A549 (cell line): ENCODE results near the gene GOLGA6L1. TPM values are rescaled to one million over a fixed set of nuclear protein-coding genes. Genes with fewer than 3 reads are reported as not detected.
"Not testable (repeated sequence)": the region's sequence is repeated elsewhere in the genome, so short reads cannot be mapped to it uniquely, and the experiment has no call there.

Source experiments
- ATAC-seq, 2 experiments: fragments of 200-7000 bp in 1 of 2; fragments of >200 bp in 1 of 2; cut with Nextera tagmentation in 1 of 2; cut with Tn5 transposase in 1 of 2; 3 replicates each; pipeline versions ENCODE4 v1.8.0 to v1.9.1; 2018 to 2020; ENCODE audit warnings: mild to moderate bottlenecking in 1 of 2, moderate library complexity in 1 of 2
- CTCF ChIA-PET: fragments of 300-600 bp; sonication (Branson Sonifier 250); formaldehyde crosslinking; extraction: SDS; loops from one replicate; lab custom pipeline; 2021; ENCODE audit warnings: antibody characterized with exemption, inconsistent platforms; lab: Yijun Ruan, JAX
- POLR2A ChIA-PET: fragments of 350-600 bp; formaldehyde crosslinking; extraction: SDS; loops from one replicate; lab custom pipeline; 2021; ENCODE audit warnings: antibody characterized with exemption, inconsistent platforms; lab: Yijun Ruan, JAX
- DNase-seq, 2 experiments: peaks; one replicate each; pipeline versions ENCODE4 v3.0.0 to v3.0.0-alpha.2; 2011 to 2016; ENCODE audit warnings: low read depth in 1 of 2, low spot score in 1 of 2
- FAIRE-seq: peaks from 2 replicates; lab custom pipeline; 2011; peaks lifted over from hg19 to GRCh38; lab: Jason Lieb, UNC
- H3K27ac ChIP-seq, 2 experiments: fragments of >200 bp; sonication (Bioruptor Twin); formaldehyde crosslinking; 3 replicates each; pipeline ENCODE4 v1.5.1; 2016 to 2017
- H3K4me1 ChIP-seq: fragments of >200 bp; sonication (Bioruptor Twin); formaldehyde crosslinking; 3 replicates; pipeline ENCODE4 v1.6.1; 2016
- H3K4me2 ChIP-seq: fragments of >200 bp; sonication (Bioruptor Twin); formaldehyde crosslinking; 3 replicates; pipeline ENCODE4 v1.6.1; 2016
- H3K4me3 ChIP-seq: fragments of >200 bp; sonication (Bioruptor Twin); formaldehyde crosslinking; 3 replicates; pipeline ENCODE4 v1.5.1; 2016
- H3K9me3 ChIP-seq: fragments of >200 bp; sonication (Bioruptor Twin); formaldehyde crosslinking; 3 replicates; pipeline ENCODE4 v1.6.1; 2016
- ATOH8 ChIP-seq: fragments of 250-450 bp; sonication (Bioruptor Pico); IDR thresholded peaks from 2 replicates; pipeline ENCODE4 v1.5.0; 2020; ENCODE audit warnings: low read depth, mild to moderate bottlenecking, moderate library complexity
- CBX2 ChIP-seq: fragments of 200-600 bp; sonication (generic); IDR thresholded peaks from 2 replicates; pipeline ENCODE4 v1.6.1; 2016; ENCODE audit warnings: low read depth, mild to moderate bottlenecking, borderline replicate concordance
- CBX8 ChIP-seq: fragments of 200-600 bp; sonication (generic); IDR thresholded peaks from 2 replicates; pipeline ENCODE4 v1.6.1; 2016
- CEBPB ChIP-seq, 2 experiments: fragments of >200 bp in 1 of 2; sonication (Bioruptor Twin) in 1 of 2; formaldehyde crosslinking in 1 of 2; IDR thresholded peaks; 2 replicates each; pipeline ENCODE4 v1.6.1; 2012 to 2016
- CHD2 ChIP-seq: fragments of 150-350 bp; IDR thresholded peaks from 2 replicates; pipeline ENCODE4 v1.6.1; 2014; ENCODE audit warnings: low read length; ENCODE audit not compliant: partially characterized antibody
- E2F6 ChIP-seq: IDR thresholded peaks from 2 replicates; pipeline ENCODE4 v1.6.1; 2012; ENCODE audit warnings: low read depth, borderline replicate concordance
- EHMT2 ChIP-seq: fragments of 200-600 bp; sonication (generic); IDR thresholded peaks from 2 replicates; pipeline ENCODE4 v1.6.1; 2016; ENCODE audit warnings: antibody characterized with exemption, low read depth, mild to moderate bottlenecking, moderate library complexity
- FOSB ChIP-seq: fragments of 250-450 bp; sonication (Bioruptor Pico); IDR thresholded peaks from 2 replicates; pipeline ENCODE4 v1.5.0; 2020; ENCODE audit warnings: mild to moderate bottlenecking, moderate library complexity
- FOSL2 ChIP-seq, 2 experiments: fragments of 450-650 bp in 1 of 2; fragments of >200 bp in 1 of 2; sonication (Bioruptor Twin) in 1 of 2; formaldehyde crosslinking; IDR thresholded peaks; 2 replicates each; pipeline versions ENCODE4 v1.5.0 to v1.6.1; 2016 to 2020; ENCODE audit warnings: mild to moderate bottlenecking in 1 of 2, moderate library complexity in 1 of 2
- HDAC2 ChIP-seq: fragments of 200-600 bp; sonication (generic); IDR thresholded peaks from 2 replicates; pipeline ENCODE4 v1.6.1; 2016
- HOXB5 ChIP-seq: fragments of 250-450 bp; sonication (Bioruptor Pico); IDR thresholded peaks from 2 replicates; pipeline ENCODE4 v1.5.0; 2020; ENCODE audit warnings: mild to moderate bottlenecking, moderate library complexity
- KDM1A ChIP-seq: fragments of 200-600 bp; sonication (generic); IDR thresholded peaks from 2 replicates; pipeline ENCODE4 v1.6.1; 2016; ENCODE audit warnings: low read depth, mild to moderate bottlenecking
- MAX ChIP-seq: IDR thresholded peaks from 2 replicates; pipeline ENCODE4 v1.6.1; 2012
- NPAS2 ChIP-seq: fragments of 250-450 bp; sonication (Bioruptor Pico); IDR thresholded peaks from 2 replicates; pipeline ENCODE4 v1.8.0; 2022; ENCODE audit warnings: mild to moderate bottlenecking, moderate library complexity, borderline replicate concordance
- NR3C1 ChIP-seq: fragments of >200 bp; sonication (Bioruptor Twin); formaldehyde crosslinking; IDR thresholded peaks from 3 replicates; pipeline ENCODE4 v1.6.1; 2017
- PHF8 ChIP-seq: fragments of 200-600 bp; sonication (generic); IDR thresholded peaks from 2 replicates; pipeline ENCODE4 v1.6.1; 2016; ENCODE audit warnings: low read depth, mild to moderate bottlenecking, antibody characterized with exemption, moderate library complexity, borderline replicate concordance
- POLR2AphosphoS2 ChIP-seq: conservative IDR thresholded peaks from 2 replicates; pipeline ENCODE4 v1.6.1; 2012; ENCODE audit warnings: low read length, improper control_type of control experiment, inconsistent platforms
- RAD21 ChIP-seq, 2 experiments: fragments of >200 bp in 1 of 2; sonication (Bioruptor Twin) in 1 of 2; formaldehyde crosslinking in 1 of 2; IDR thresholded peaks in 1 of 2; conservative IDR thresholded peaks in 1 of 2; 2 replicates in 1 of 2; 3 replicates in 1 of 2; pipeline ENCODE4 v1.6.1; 2012 to 2018; ENCODE audit warnings: inconsistent platforms in 1 of 2
- RARB ChIP-seq: fragments of 250-450 bp; sonication (Bioruptor Pico); IDR thresholded peaks from 2 replicates; pipeline ENCODE4 v1.8.0; 2021; ENCODE audit warnings: mild to moderate bottlenecking, moderate library complexity
- RCOR1 ChIP-seq: fragments of 150-350 bp; IDR thresholded peaks from 2 replicates; pipeline ENCODE4 v1.6.1; 2014; ENCODE audit warnings: antibody characterized with exemption, low read length, low read depth
- RFX5 ChIP-seq: fragments of 450-650 bp; IDR thresholded peaks from 2 replicates; pipeline ENCODE4 v1.7.1; 2014; ENCODE audit warnings: antibody characterized with exemption, mild to moderate bottlenecking, moderate library complexity
- RNF2 ChIP-seq: fragments of 200-600 bp; sonication (generic); IDR thresholded peaks from 2 replicates; pipeline ENCODE4 v1.6.1; 2016; ENCODE audit warnings: low read depth, mild to moderate bottlenecking, antibody characterized with exemption, moderate library complexity, borderline replicate concordance
- SREBF2 ChIP-seq: fragments of 450-650 bp; IDR thresholded peaks from 2 replicates; pipeline ENCODE4 v1.6.1; 2014; ENCODE audit warnings: mild to moderate bottlenecking, moderate library complexity
- TP53 ChIP-seq: fragments of 250-450 bp; sonication (Bioruptor Pico); IDR thresholded peaks from 2 replicates; pipeline ENCODE4 v1.5.0; 2021; ENCODE audit warnings: mild to moderate bottlenecking, moderate library complexity
- ZSCAN20 ChIP-seq: fragments of 250-450 bp; sonication (Bioruptor Pico); IDR thresholded peaks from 2 replicates; pipeline ENCODE4 v1.8.0; 2022; ENCODE audit warnings: mild to moderate bottlenecking, moderate library complexity
- WGBS: methylation state at CpG from one replicate; pipeline ENCODE4 v1.1.6; 2017; ENCODE audit errors: missing lambda C conversion rate; 5-methylcytosine and 5-hydroxymethylcytosine counted together
- polyA plus RNA-seq, 4 experiments: library from polyadenylated mRNA; depleted of rRNA in 3 of 4; stranded (reverse); fragments of >200 nt; fragmentation: RNase III in 1 of 4; extraction: RNeasy Plus Mini Kit Qiagen cat#74134 plus additional on column Dnase treatment in 1 of 4; gene quantifications; 2 replicates in 3 of 4; 3 replicates in 1 of 4; pipeline ENCODE4 v1.2.3, GENCODE V29; 2011 to 2017

The GOLGA6L1 gene
- polyA plus RNA-seq, 2 of the 4 experiments (the other 2 are of a cell fraction), result not detected

GRCh38 chr15:23118208-23118607 lies 18.4 kb downstream of the GOLGA6L1 start:
- ChIA-PET CTCF (no interaction called here), POLR2A (no interaction called here)
- FAIRE-seq, result no peak
- Histone ChIP-seq H3K4me3 (no peak overlapping the region), H3K4me1 (no peaks in the 10 kb centered on the region), H3K27ac (no peak overlapping the region), H3K9me3 (no peaks in the 10 kb centered on the region), H3K4me2 (no peak overlapping the region)
- WGBS, result 2% methylated on average over 1 of the region's 1 CpG
- TF ChIP-seq CBX8, result no peak
- no peak for TF ChIP-seq ZSCAN20 (CRISPR knock-in tag)
- no peak for TF ChIP-seq PHF8
- no peak for TF ChIP-seq POLR2AphosphoS2
- no peak for TF ChIP-seq RFX5
- no peak for TF ChIP-seq RARB
- TF ChIP-seq RNF2, result no peak
- TF ChIP-seq NR3C1, result no peak
- no peak for TF ChIP-seq ATOH8
- TF ChIP-seq CEBPB (IDR thresholded peaks at IDR 0.05), result no peak
- no peak for TF ChIP-seq HDAC2
- TF ChIP-seq RCOR1, result no peak
- TF ChIP-seq RAD21 (conservative IDR thresholded peaks at IDR 0.05 in 1 of 2, IDR thresholded peaks at IDR 0.05 in 1 of 2), result no peak
- no peak for DNase-seq
- ATAC-seq, result no peak

- no peak for FAIRE-seq
- no peak overlapping the region for H3K4me2 ChIP-seq
- TF ChIP-seq RNF2 (no peak), HOXB5 (CRISPR knock-in tag) (no peak), NR3C1 (no peak), MAX (no peak), FOSB (CRISPR knock-in tag) (no peak), CBX2 (no peak), CHD2 (no peak), RCOR1 (no peak), NPAS2 (CRISPR knock-in tag) (no peak), TP53 (CRISPR knock-in tag) (no peak), FOSL2 (IDR thresholded peaks at IDR 0.05) (no peak), FOSL2 (CRISPR knock-in tag; IDR thresholded peaks at IDR 0.05) (no peak), E2F6 (no peak), SREBF2 (no peak), EHMT2 (no peak)
- TF ChIP-seq, all 56 proteins: peak for 0
- ChIA-PET POLR2A (no interaction called here), CTCF (no interaction called here)
- ATAC-seq, result no peak
- Histone ChIP-seq H3K4me1 (no peaks in the 10 kb centered on the region), H3K27ac (no peak overlapping the region), H3K9me3 (no peaks in the 10 kb centered on the region), H3K4me3 (no peak overlapping the region)
- DNase-seq, result no peak
- 21% methylated on average over 1 of the region's 1 CpG for WGBS
Observed at GRCh38 chr15:23095796-23096195, 40.8 kb downstream of the GOLGA6L1 start.

GRCh38 chr15:23083115-23083514 lies 53.5 kb downstream of the GOLGA6L1 start:
- no peaks in the 10 kb centered on the region; the same call in 2 of the 3 replicates for H3K4me1 ChIP-seq
- no peak overlapping the region for H3K4me3 ChIP-seq
- ATAC-seq, result no peak
- TF ChIP-seq CHD2 (no peak), CBX8 (no peak), KDM1A (no peak), FOSL2 (IDR thresholded peaks at IDR 0.05) (no peak), FOSL2 (CRISPR knock-in tag; IDR thresholded peaks at IDR 0.05) (no peak), RNF2 (no peak)
- no peaks in the 10 kb centered on the region for H3K9me3 ChIP-seq
- H3K27ac ChIP-seq, result no peak overlapping the region
- no peak for FAIRE-seq
- DNase-seq, result no peak
- ChIA-PET CTCF (no interaction called here), POLR2A (no interaction called here)
- 36% methylated on average over 1 of the region's 1 CpG for WGBS
- no peak overlapping the region for H3K4me2 ChIP-seq

GRCh38 chr15:23081996-23082737 lies 54.5 kb downstream of the GOLGA6L1 start:
- H3K4me2 ChIP-seq, H3K4me3 ChIP-seq, FAIRE-seq, DNase-seq, CTCF ChIA-PET, POLR2A ChIA-PET, H3K27ac ChIP-seq, H3K9me3 ChIP-seq, ATAC-seq, H3K4me1 ChIP-seq: not testable (repeated sequence)
- WGBS, result 41% methylated on average over 8 of the region's 8 CpGs
